HEK293 (cell line): Measurements from ENCODE around the gene DCBLD2.

Experiments
- CTCF ChIP-seq: fragments of 450-650 bp; formaldehyde crosslinking; IDR thresholded peaks from 2 replicates; pipeline ENCODE4 v1.5.1; 2016; ENCODE audit warnings: missing biosample characterization, missing genetic modification characterization
- PRDM10 ChIP-seq: fragments of 450-650 bp; formaldehyde crosslinking; IDR thresholded peaks from 2 replicates; pipeline ENCODE4 v1.5.1; 2016; ENCODE audit warnings: missing biosample characterization, missing genetic modification characterization
- RBAK ChIP-seq: fragments of 450-650 bp; formaldehyde crosslinking; IDR thresholded peaks from 2 replicates; pipeline ENCODE4 v1.5.1; 2016; ENCODE audit warnings: missing biosample characterization, missing genetic modification characterization
- YY1 ChIP-seq: fragments of 450-650 bp; formaldehyde crosslinking; IDR thresholded peaks from 2 replicates; pipeline ENCODE4 v1.5.1; 2018; ENCODE audit warnings: missing biosample characterization, missing genetic modification characterization
- ZNF18 ChIP-seq: fragments of 450-650 bp; formaldehyde crosslinking; IDR thresholded peaks from 2 replicates; pipeline ENCODE4 v1.5.1; 2016; ENCODE audit warnings: missing biosample characterization, missing genetic modification characterization
- ZNF184 ChIP-seq: fragments of 450-650 bp; IDR thresholded peaks from 2 replicates; pipeline ENCODE4 v1.5.1; 2018; ENCODE audit warnings: missing biosample characterization, mild to moderate bottlenecking, missing genetic modification characterization
- ZNF274 ChIP-seq, 2 experiments: fragments of 200-500 bp in 1 of 2; fragments of 450-650 bp in 1 of 2; sonication (Bioruptor generic) in 1 of 2; formaldehyde crosslinking in 1 of 2; IDR thresholded peaks; 2 replicates each; pipeline versions ENCODE4 v1.5.1 to v1.6.1; 2014 to 2016; ENCODE audit warnings: borderline replicate concordance in 1 of 2, inconsistent platforms in 1 of 2, low read length in 1 of 2, missing biosample characterization in 1 of 2, missing genetic modification characterization in 1 of 2
- ZNF791 ChIP-seq: fragments of 450-650 bp; formaldehyde crosslinking; IDR thresholded peaks from 2 replicates; pipeline ENCODE4 v1.5.1; 2016; ENCODE audit warnings: missing biosample characterization, missing genetic modification characterization
- ZSCAN18 ChIP-seq: fragments of 450-650 bp; formaldehyde crosslinking; IDR thresholded peaks from 2 replicates; pipeline ENCODE4 v1.5.1; 2016; ENCODE audit warnings: missing biosample characterization, missing genetic modification characterization

- TF ChIP-seq ZNF18 (tag by site-specific recombination) (no peak), ZNF791 (tag by site-specific recombination) (no peak), CTCF (tag by site-specific recombination) (no peak), ZSCAN18 (tag by site-specific recombination) (no peak), ZNF274 (IDR thresholded peaks at IDR 0.05; ENCODE audit: low read length) (no peak), ZNF274 (tag by site-specific recombination; IDR thresholded peaks at IDR 0.05; ENCODE audit: borderline replicate concordance) (no peak), PRDM10 (no peak), YY1 (tag by site-specific recombination) (no peak), ZNF184 (tag by site-specific recombination) (no peak), RBAK (tag by site-specific recombination) (no peak)
Observed at GRCh38 chr3:98823791-98824190, 77.7 kb downstream of the DCBLD2 start.
